ENCODE results near the gene TRIM34. TPM values are rescaled to one million over a fixed set of nuclear protein-coding genes. Genes with fewer than 3 reads are reported as not detected.

TRIM34 gene
- total and polyA plus RNA-seq, 4 donors = 1.7 to 3.8 (median 2.5) TPM

DNA sequence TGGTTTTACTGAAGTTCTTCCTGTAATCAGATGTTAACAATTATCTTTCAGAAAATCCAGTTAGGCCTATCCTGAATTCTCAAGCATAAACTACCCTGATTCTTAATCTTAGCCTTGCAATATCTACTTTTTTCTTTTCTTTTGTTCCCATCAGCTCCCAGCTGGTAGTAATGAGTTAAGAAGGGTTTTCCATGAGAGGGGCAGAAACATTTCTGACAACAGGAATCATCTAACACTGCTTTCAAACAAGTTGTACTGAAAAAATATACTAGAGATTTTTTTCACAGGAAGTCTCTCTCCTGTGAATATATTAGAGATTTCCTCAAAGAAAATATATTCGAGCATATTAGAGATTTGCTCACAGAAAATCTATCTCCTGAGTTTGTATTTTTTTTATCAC, 31.7 kb upstream of the TRIM34 start:
- 25% methylated on average over 1 of the region's 1 CpG for WGBS
- Histone ChIP-seq H3K4me3 (ENCODE audit: low read depth in 1 of 3, low read length in 3 of 3) (no peak overlapping the region), H3K4me1 (ENCODE audit: control insufficient read depth in 4 of 4, insufficient read depth in 4 of 4, low read length in 3 of 4) (peaks cover 1 to 11% (median 6%) of the 10 kb centered on the region in 4 donors), H3K9ac (ENCODE audit: low read depth in 1 of 2, low read length in 2 of 2) (no peak overlapping the region), H3K27ac (ENCODE audit: low read depth in 1 of 2, low read length in 2 of 2) (no peak overlapping the region), H3K27me3 (ENCODE audit: control insufficient read depth in 4 of 4, insufficient read depth in 4 of 4, low read length in 3 of 4) (no peaks in the 10 kb centered on the region), H3K9me3 (ENCODE audit: control insufficient read depth in 4 of 4, low read length in 3 of 4) (no peaks in the 10 kb centered on the region), H3K36me3 (ENCODE audit: control insufficient read depth in 4 of 4, insufficient read depth in 3 of 4, low read depth in 1 of 4, low read length in 3 of 4) (no peaks in the 10 kb centered on the region)
- DNase-seq (ENCODE audit: low spot score) = no peak
- TF ChIP-seq HNF4G (IDR thresholded peaks at IDR 0.05) (no peak), JUND (IDR thresholded peaks at IDR 0.05) (no peak), FOXA2 (IDR thresholded peaks at IDR 0.05) (no peak), SP1 (IDR thresholded peaks at IDR 0.05) (no peak), YY1 (IDR thresholded peaks at IDR 0.05) (no peak), RAD21 (IDR thresholded peaks at IDR 0.05) (no peak), FOXA1 (IDR thresholded peaks at IDR 0.05) (no peak), EGR1 (IDR thresholded peaks at IDR 0.05; ENCODE audit: low read depth in 2 of 2) (no peak), NR2F2 (IDR thresholded peaks at IDR 0.05) (no peak), RXRA (IDR thresholded peaks at IDR 0.05) (no peak), GABPA (IDR thresholded peaks at IDR 0.05 in 1 of 2, conservative IDR thresholded peaks at IDR 0.05 in 1 of 2) (no peak), HNF4A (conservative IDR thresholded peaks at IDR 0.05) (no peak), TAF1 (conservative IDR thresholded peaks at IDR 0.05) (no peak)
- TF ChIP-seq, protein P1, sequence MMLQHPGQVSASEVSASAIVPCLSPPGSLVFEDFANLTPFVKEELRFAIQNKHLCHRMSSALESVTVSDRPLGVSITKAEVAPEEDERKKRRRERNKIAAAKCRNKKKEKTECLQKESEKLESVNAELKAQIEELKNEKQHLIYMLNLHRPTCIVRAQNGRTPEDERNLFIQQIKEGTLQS (IDR thresholded peaks at IDR 0.05) = no peak
- TF ChIP-seq, protein P2, sequence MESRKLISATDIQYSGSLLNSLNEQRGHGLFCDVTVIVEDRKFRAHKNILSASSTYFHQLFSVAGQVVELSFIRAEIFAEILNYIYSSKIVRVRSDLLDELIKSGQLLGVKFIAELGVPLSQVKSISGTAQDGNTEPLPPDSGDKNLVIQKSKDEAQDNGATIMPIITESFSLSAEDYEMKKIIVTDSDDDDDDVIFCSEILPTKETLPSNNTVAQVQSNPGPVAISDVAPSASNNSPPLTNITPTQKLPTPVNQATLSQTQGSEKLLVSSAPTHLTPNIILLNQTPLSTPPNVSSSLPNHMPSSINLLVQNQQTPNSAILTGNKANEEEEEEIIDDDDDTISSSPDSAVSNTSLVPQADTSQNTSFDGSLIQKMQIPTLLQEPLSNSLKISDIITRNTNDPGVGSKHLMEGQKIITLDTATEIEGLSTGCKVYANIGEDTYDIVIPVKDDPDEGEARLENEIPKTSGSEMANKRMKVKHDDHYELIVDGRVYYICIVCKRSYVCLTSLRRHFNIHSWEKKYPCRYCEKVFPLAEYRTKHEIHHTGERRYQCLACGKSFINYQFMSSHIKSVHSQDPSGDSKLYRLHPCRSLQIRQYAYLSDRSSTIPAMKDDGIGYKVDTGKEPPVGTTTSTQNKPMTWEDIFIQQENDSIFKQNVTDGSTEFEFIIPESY (IDR thresholded peaks at IDR 0.05) = no peak
- TF ChIP-seq, protein P3, sequence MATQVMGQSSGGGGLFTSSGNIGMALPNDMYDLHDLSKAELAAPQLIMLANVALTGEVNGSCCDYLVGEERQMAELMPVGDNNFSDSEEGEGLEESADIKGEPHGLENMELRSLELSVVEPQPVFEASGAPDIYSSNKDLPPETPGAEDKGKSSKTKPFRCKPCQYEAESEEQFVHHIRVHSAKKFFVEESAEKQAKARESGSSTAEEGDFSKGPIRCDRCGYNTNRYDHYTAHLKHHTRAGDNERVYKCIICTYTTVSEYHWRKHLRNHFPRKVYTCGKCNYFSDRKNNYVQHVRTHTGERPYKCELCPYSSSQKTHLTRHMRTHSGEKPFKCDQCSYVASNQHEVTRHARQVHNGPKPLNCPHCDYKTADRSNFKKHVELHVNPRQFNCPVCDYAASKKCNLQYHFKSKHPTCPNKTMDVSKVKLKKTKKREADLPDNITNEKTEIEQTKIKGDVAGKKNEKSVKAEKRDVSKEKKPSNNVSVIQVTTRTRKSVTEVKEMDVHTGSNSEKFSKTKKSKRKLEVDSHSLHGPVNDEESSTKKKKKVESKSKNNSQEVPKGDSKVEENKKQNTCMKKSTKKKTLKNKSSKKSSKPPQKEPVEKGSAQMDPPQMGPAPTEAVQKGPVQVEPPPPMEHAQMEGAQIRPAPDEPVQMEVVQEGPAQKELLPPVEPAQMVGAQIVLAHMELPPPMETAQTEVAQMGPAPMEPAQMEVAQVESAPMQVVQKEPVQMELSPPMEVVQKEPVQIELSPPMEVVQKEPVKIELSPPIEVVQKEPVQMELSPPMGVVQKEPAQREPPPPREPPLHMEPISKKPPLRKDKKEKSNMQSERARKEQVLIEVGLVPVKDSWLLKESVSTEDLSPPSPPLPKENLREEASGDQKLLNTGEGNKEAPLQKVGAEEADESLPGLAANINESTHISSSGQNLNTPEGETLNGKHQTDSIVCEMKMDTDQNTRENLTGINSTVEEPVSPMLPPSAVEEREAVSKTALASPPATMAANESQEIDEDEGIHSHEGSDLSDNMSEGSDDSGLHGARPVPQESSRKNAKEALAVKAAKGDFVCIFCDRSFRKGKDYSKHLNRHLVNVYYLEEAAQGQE (IDR thresholded peaks at IDR 0.05) = no peak
- TF ChIP-seq, protein P4, sequence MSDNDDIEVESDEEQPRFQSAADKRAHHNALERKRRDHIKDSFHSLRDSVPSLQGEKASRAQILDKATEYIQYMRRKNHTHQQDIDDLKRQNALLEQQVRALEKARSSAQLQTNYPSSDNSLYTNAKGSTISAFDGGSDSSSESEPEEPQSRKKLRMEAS (IDR thresholded peaks at IDR 0.05) = no peak
- TF ChIP-seq, protein P5, sequence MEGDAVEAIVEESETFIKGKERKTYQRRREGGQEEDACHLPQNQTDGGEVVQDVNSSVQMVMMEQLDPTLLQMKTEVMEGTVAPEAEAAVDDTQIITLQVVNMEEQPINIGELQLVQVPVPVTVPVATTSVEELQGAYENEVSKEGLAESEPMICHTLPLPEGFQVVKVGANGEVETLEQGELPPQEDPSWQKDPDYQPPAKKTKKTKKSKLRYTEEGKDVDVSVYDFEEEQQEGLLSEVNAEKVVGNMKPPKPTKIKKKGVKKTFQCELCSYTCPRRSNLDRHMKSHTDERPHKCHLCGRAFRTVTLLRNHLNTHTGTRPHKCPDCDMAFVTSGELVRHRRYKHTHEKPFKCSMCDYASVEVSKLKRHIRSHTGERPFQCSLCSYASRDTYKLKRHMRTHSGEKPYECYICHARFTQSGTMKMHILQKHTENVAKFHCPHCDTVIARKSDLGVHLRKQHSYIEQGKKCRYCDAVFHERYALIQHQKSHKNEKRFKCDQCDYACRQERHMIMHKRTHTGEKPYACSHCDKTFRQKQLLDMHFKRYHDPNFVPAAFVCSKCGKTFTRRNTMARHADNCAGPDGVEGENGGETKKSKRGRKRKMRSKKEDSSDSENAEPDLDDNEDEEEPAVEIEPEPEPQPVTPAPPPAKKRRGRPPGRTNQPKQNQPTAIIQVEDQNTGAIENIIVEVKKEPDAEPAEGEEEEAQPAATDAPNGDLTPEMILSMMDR (IDR thresholded peaks at IDR 0.05; ENCODE audit: low read depth, low read length, missing input control) = no peak

All from liver (tissue), 9 donors.